GM06990 (cell line): ENCODE results near the gene ZNHIT1.
"Not testable (repeated sequence)": the region's sequence is repeated elsewhere in the genome, so short reads cannot be mapped to it uniquely, and the experiment has no call there.

Experiments
- DNase-seq: peaks from one replicate; pipeline ENCODE4 v3.0.0-alpha.2; 2011; ENCODE audit not compliant: insufficient read length; ENCODE audit errors: extremely low read depth
- H3K27me3 ChIP-seq: replicated peaks from 2 replicates; pipeline ENCODE4 v1.6.0; 2011; ENCODE audit warnings: low read length; ENCODE audit not compliant: control insufficient read depth, insufficient read depth
- H3K36me3 ChIP-seq: 2 replicates; pipeline ENCODE4 v1.5.1; 2011; ENCODE audit warnings: low read length; ENCODE audit not compliant: control insufficient read depth, insufficient read depth
- H3K4me3 ChIP-seq: replicated peaks from 2 replicates; pipeline ENCODE4 v1.5.1; 2011; ENCODE audit warnings: low read depth, mild to moderate bottlenecking, control low read depth, low read length
- TF ChIP-seq, protein P1 (sequence below): IDR thresholded peaks from 2 replicates; pipeline ENCODE4 v1.5.1; 2011; ENCODE audit warnings: low read length, control low read depth, mild to moderate bottlenecking, inconsistent platforms; ENCODE audit not compliant: insufficient read depth, poor library complexity, severe bottlenecking

The ZNHIT1 gene

DNA sequence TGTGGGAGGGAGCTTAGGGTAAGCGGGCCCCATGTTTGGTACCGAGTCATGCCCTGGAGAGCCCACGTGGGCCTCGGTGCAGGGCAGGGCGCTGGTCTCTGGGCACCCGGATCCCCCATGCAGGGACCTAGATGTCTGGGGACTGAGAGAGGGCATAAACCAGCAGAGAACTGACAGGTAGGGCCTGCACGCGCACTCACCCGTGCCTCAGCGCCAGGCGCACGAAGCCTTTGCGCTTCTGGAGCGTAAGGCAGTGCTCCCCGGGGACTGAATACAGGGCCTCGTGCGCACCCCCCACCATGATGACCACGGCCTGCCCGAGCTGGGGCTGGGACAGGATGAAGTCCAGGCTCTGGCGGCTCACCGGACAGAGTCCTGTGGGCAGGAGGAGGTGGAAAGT is 20.0 kb upstream of the ZNHIT1 start:
- Histone ChIP-seq H3K36me3 (no peaks in the 10 kb centered on the region), H3K27me3 (no peaks in the 10 kb centered on the region; the same call in 1 of the 2 replicates), H3K4me3 (no peak overlapping the region)
- DNase-seq = no peak
- TF ChIP-seq, protein P1, sequence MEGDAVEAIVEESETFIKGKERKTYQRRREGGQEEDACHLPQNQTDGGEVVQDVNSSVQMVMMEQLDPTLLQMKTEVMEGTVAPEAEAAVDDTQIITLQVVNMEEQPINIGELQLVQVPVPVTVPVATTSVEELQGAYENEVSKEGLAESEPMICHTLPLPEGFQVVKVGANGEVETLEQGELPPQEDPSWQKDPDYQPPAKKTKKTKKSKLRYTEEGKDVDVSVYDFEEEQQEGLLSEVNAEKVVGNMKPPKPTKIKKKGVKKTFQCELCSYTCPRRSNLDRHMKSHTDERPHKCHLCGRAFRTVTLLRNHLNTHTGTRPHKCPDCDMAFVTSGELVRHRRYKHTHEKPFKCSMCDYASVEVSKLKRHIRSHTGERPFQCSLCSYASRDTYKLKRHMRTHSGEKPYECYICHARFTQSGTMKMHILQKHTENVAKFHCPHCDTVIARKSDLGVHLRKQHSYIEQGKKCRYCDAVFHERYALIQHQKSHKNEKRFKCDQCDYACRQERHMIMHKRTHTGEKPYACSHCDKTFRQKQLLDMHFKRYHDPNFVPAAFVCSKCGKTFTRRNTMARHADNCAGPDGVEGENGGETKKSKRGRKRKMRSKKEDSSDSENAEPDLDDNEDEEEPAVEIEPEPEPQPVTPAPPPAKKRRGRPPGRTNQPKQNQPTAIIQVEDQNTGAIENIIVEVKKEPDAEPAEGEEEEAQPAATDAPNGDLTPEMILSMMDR = no peak

DNA sequence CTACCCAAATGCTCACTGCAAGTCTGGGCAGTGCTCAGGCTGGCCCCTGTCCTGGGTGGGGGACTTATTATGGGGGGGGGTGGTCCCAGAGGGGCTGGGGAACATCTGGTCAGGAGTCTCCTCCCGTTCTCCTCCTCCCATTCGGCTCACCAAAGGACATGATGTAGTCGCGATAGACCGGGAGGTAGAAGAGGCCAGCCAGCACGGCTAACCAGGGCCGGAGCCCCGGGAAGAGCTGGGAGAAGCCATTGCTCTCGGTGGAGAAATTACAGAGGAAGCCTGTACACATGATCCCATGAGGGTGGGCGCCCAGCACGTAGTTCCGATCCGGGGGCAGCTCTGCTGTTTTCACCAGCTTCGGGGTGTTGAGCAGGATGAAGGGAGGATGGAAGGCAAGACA is 19.5 kb upstream of the ZNHIT1 start:
- no peaks in the 10 kb centered on the region for H3K36me3 ChIP-seq
- H3K27me3 ChIP-seq = no peaks in the 10 kb centered on the region; the same call in 1 of the 2 replicates

DNA sequence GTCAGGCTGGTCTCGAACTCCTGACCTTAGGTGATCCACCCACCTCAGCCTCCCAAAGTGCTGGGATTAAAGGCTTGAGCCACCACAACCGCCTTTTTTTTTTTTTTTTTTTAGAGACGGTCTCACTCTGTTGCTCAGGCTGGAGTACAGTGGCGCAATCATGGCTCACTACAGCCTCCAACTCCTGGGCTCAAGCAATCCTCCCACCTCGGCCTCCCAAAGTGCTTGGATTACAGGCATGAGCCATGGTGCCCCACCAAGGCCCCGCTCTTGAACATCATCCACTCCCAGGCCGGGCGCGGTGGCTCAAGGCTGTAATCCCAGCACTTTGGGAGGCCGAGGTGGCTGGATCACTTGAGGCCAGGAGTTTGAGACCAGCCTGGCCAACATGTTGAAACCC is 18.4 kb upstream of the ZNHIT1 start:
- H3K27me3 ChIP-seq, H3K4me3 ChIP-seq, H3K36me3 ChIP-seq, DNase-seq: not testable (repeated sequence)

More for the DNA sequence above, 19.5 kb upstream of the ZNHIT1 start:
- TF ChIP-seq, protein P1 = no peak
- DNase-seq = no peak
- no peak overlapping the region for H3K4me3 ChIP-seq

DNA sequence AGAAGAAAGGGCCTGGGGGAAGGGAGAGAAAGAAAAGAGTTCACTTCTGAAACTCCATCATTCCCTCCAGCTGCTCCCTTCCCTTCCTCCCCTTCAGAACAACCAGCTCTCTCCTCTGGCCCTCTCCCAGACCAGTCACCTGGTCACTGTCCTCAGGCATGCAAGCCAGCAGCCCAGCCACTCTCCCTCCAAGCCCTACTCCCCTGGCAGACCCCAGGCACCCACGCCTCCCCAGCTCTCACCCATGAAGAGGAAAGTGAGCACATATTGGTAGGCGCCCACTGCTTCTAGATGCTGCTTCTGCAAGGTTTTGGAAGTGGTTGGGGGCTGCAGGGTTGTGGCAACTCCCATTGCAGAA is 17.5 kb upstream of the ZNHIT1 start:
- TF ChIP-seq, protein P1 = no peak
- DNase-seq = no peak
- Histone ChIP-seq H3K36me3 (no peaks in the 10 kb centered on the region), H3K4me3 (no peak overlapping the region), H3K27me3 (no peaks in the 10 kb centered on the region; the same call in 1 of the 2 replicates)

DNA sequence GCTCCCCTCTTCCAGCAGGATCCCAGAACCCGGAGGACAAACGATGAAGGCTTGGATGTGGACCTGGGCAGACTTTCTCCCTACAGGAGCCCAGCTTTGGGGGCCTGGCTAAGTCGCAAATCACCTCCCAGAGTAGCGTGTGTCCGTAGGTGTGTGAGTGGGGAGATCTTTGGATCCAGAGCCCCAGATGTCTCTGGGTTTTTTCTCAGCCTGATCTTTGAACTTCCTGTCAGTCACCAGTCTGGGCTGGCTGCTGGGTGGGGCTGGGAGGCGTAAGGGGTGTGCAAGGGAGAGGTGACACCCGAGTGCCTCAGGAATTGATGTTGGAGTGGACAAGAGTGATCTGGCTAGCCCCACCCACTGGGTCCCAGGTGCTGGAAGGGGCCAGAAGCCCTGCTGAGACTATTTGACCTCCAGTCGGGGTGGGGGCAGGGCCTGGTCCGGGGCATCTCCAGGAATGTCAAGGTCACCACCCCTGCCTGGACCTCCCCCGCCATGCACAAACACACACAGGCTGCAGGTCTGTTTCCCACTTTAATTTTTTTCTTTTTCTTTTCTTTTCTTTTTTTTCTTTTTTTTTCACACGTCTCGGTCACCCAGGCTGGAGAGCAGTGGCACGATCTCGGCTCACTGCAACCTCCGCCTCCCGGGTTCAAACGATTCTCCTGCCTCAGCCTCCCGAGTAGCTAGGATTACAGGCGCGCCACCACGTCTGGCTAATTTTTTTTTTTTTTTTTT is 16.9 kb upstream of the ZNHIT1 start, which contains the start of gene MOGAT3:
MOGAT3 (minus strand) TSS at position 175 of the 738 bp plus-strand sequence. CDS start 182 bp downstream, outside the sequence.
- no peak within 1 kb of the TSS for H3K4me3 ChIP-seq
- H3K27me3 ChIP-seq = no peaks in the 10 kb centered on the region; the same call in 1 of the 2 replicates
- no peak for DNase-seq
- TF ChIP-seq, protein P1 = no peak
- H3K36me3 ChIP-seq = no peaks in the 10 kb centered on the region

DNA sequence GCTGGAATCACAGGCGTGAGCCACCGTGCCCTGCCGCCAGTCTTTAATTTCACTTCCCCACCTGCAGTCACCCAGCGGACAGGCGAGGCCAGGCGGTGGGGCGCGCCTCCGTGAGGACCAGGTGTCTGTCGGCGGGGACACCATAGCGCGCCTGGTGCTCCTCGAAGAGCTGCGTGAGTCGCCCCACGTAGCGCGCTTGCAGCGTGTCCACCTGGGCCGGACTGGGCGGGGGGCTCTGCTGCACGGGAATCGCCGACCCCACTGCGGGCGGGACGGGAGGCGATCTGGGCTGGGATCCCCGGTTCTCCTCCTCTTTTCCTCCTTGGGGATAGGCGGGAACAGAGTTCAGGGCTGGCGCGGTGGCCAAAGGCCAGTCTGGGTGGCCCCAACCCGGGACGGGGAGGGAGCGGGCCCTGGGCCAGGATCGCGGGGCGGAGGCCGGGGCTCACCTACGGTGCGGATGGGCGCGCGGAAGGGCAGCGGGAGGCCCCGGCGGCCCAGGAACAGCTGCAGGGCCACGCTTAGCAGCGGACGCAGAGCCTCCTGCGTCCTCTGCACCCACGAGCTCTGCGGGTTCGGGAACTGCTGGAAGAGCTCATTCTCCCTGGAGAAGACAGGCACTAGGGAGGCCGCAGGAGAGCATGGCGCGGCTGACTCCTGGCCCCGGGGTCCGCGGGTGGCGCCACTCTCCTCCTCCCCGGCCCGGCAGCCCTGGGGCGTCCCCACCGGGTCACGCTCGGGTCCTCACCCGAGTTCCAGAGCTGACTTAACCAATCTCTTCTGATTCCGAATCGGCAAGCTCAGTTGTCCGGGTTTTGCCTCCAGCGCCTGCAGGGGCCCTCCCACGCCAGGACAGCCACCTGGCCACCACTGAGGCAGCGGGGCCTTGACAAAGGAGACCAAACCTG is 16.0 kb upstream of the ZNHIT1 start:
- H3K36me3 ChIP-seq = peaks cover 3% of the 10 kb centered on the region; the same call in 1 of the 2 replicates
- TF ChIP-seq, protein P1 = no peak
- no peaks in the 10 kb centered on the region; the same call in 1 of the 2 replicates for H3K27me3 ChIP-seq
- H3K4me3 ChIP-seq = no peak overlapping the region
- no peak for DNase-seq
